ENCODE measurements around the gene STON2. TPM values are rescaled to one million over a fixed set of nuclear protein-coding genes. Genes with fewer than 3 reads are reported as not detected.

Gene STON2
- total RNA-seq, 2 experiments from 2014 or later, result not detected

DNA sequence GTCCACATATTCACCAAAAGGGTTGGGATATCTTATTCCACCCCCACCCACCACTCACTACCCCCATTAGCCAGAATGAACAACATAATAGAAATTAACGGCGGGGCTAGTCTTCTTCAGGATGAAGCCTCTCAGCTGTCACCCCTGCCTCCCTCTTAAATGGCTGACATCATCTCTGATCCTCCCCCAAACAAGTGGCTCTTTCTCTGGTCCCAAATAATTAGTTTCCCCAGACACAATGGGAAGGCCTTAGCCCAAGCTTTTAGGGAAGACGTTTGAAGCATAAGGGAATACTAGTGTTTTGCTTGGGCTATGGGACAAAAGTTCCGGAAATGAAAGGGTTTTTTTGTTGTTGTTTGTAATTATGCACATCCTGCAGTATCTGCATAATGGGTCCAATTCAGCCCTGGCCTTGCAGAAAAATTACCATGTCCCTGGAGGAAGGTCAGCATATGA lies 13.8 kb downstream of the STON2 start:
- Histone ChIP-seq H3K27ac (ENCODE audit: low read depth in 1 of 2, low read length in 2 of 2) (no peak overlapping the region), H3K27me3 (ENCODE audit: control insufficient read depth in 1 of 2, insufficient read depth in 2 of 2, low read length in 2 of 2) (peaks cover 0 to 3% of the 10 kb centered on the region in 2 experiments), H3K4me1 (ENCODE audit: insufficient read depth, low read length) (no peaks in the 10 kb centered on the region), H3K36me3 (ENCODE audit: insufficient read depth, low read length) (no peaks in the 10 kb centered on the region), H3K9me3 (ENCODE audit: control insufficient read depth in 1 of 2, insufficient read depth in 1 of 2, low read length in 2 of 2) (no peaks in the 10 kb centered on the region), H3K4me3 (ENCODE audit: low read length) (no peak overlapping the region)
- DNase-seq (no peak), ATAC-seq (ENCODE audit: poor library complexity) (no peak)
- intact Hi-C loops (cut with DNase I, micrococcal nuclease), result no loop called here
- ChIA-PET POLR2A (no interaction called here), CTCF (no interaction called here)
- no peaks in the 10 kb centered on the region for H3K27me3 Mint-ChIP-seq
- no peaks in the 10 kb centered on the region for H3K36me3 Mint-ChIP-seq (ENCODE audit: low read depth)
- TF ChIP-seq, protein P1, sequence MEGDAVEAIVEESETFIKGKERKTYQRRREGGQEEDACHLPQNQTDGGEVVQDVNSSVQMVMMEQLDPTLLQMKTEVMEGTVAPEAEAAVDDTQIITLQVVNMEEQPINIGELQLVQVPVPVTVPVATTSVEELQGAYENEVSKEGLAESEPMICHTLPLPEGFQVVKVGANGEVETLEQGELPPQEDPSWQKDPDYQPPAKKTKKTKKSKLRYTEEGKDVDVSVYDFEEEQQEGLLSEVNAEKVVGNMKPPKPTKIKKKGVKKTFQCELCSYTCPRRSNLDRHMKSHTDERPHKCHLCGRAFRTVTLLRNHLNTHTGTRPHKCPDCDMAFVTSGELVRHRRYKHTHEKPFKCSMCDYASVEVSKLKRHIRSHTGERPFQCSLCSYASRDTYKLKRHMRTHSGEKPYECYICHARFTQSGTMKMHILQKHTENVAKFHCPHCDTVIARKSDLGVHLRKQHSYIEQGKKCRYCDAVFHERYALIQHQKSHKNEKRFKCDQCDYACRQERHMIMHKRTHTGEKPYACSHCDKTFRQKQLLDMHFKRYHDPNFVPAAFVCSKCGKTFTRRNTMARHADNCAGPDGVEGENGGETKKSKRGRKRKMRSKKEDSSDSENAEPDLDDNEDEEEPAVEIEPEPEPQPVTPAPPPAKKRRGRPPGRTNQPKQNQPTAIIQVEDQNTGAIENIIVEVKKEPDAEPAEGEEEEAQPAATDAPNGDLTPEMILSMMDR (IDR thresholded peaks at IDR 0.05), result no peak
- no peak overlapping the region for H3K27ac Mint-ChIP-seq
- H3K4me1 Mint-ChIP-seq (ENCODE audit: low read depth), result no peaks in the 10 kb centered on the region
- no peaks in the 10 kb centered on the region for H3K9me3 Mint-ChIP-seq
- no peak overlapping the region for H3K4me3 Mint-ChIP-seq

DNA sequence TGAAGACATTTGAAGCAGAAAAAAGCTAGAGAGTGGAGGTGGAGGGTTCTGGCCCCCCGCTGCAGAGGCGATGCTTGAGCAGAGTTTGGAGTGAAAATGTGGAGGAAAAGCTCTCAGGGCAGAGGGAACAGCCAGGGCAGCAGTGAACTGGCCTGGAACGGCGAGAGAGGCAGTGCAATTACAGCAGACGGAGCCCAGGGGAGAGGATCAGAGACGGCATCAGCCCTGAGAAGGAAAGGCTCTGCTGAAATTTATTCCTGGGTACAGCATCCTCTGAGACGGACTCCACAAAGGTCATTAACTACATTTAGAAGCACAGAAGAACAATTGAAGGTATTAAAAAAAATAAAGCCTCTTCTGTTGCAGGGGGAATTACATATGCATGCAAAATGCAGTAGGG lies 14.2 kb downstream of the STON2 start:
- H3K36me3 ChIP-seq (ENCODE audit: insufficient read depth, low read length), result no peaks in the 10 kb centered on the region
- TF ChIP-seq, protein P1 (IDR thresholded peaks at IDR 0.05), result no peak
- H3K27ac Mint-ChIP-seq, result no peak overlapping the region
- no peaks in the 10 kb centered on the region for H3K27me3 Mint-ChIP-seq
- H3K4me1 Mint-ChIP-seq (ENCODE audit: low read depth), result no peaks in the 10 kb centered on the region
- H3K36me3 Mint-ChIP-seq (ENCODE audit: low read depth), result no peaks in the 10 kb centered on the region
- H3K4me3 ChIP-seq (ENCODE audit: low read length), result no peak overlapping the region
- no peaks in the 10 kb centered on the region for H3K4me1 ChIP-seq (ENCODE audit: insufficient read depth, low read length)
- H3K9me3 Mint-ChIP-seq, result no peaks in the 10 kb centered on the region
- H3K27ac ChIP-seq (ENCODE audit: low read depth in 1 of 2, low read length in 2 of 2), result no peak overlapping the region
- H3K27me3 ChIP-seq (ENCODE audit: control insufficient read depth in 1 of 2, insufficient read depth in 2 of 2, low read length in 2 of 2), result peaks cover 0 to 3% of the 10 kb centered on the region in 2 experiments
- ChIA-PET CTCF (no interaction called here), POLR2A (no interaction called here)
- no peak for ATAC-seq (ENCODE audit: poor library complexity)
- H3K4me3 Mint-ChIP-seq, result no peak overlapping the region
- no peak for DNase-seq
- intact Hi-C loops (cut with DNase I, micrococcal nuclease), result no loop called here
- no peaks in the 10 kb centered on the region for H3K9me3 ChIP-seq (ENCODE audit: control insufficient read depth in 1 of 2, insufficient read depth in 1 of 2, low read length in 2 of 2)

DNA sequence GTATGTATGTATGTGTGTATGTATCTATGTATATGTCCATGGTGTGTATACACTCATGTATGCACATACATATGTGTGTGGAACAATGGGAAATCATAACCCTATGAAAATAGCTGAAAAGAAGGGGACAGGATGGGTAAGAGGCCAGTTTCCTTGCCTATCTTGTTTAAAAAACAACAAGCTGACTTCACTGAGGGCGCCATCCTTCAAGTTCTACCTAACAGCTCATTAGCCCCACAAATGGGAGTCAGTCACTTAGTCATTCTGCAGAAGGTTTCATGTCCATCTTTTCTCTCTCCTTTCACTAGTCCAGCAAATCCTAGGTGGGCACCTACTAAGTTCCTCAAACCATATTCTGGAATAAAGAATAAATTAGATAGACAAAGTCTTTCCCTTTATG lies 14.7 kb downstream of the STON2 start:
- Mint-ChIP-seq H3K9me3 (no peaks in the 10 kb centered on the region), H3K27me3 (no peaks in the 10 kb centered on the region), H3K27ac (no peak overlapping the region), H3K4me1 (ENCODE audit: low read depth) (no peaks in the 10 kb centered on the region), H3K36me3 (ENCODE audit: low read depth) (no peaks in the 10 kb centered on the region), H3K4me3 (no peak overlapping the region)
- POLR2A ChIA-PET, result no interaction called here
- ATAC-seq (ENCODE audit: poor library complexity) (no peak), DNase-seq (no peak)
- no peaks in the 10 kb centered on the region for H3K9me3 ChIP-seq (ENCODE audit: control insufficient read depth in 1 of 2, insufficient read depth in 1 of 2, low read length in 2 of 2)
- intact Hi-C loops (cut with DNase I, micrococcal nuclease), result no loop called here
- CTCF ChIA-PET, result no interaction called here
- H3K27ac ChIP-seq (ENCODE audit: low read depth in 1 of 2, low read length in 2 of 2), result no peak overlapping the region
- TF ChIP-seq, protein P1 (IDR thresholded peaks at IDR 0.05), result no peak
- peaks cover 0 to 3% of the 10 kb centered on the region in 2 experiments for H3K27me3 ChIP-seq (ENCODE audit: control insufficient read depth in 1 of 2, insufficient read depth in 2 of 2, low read length in 2 of 2)
- no peak overlapping the region for H3K4me3 ChIP-seq (ENCODE audit: low read length)
- no peaks in the 10 kb centered on the region for H3K36me3 ChIP-seq (ENCODE audit: insufficient read depth, low read length)
- no peaks in the 10 kb centered on the region for H3K4me1 ChIP-seq (ENCODE audit: insufficient read depth, low read length)
